GM19099 (cell line): ENCODE results near the gene C19orf47.

Experiments used
- POLR2A ChIP-seq: IDR thresholded peaks from 3 replicates; pipeline ENCODE4 v1.6.1; 2011; ENCODE audit warnings: low read depth; ENCODE audit not compliant: insufficient read length; ENCODE audit errors: extremely low read depth

Gene C19orf47

GRCh38 chr19:40341601-40342482, 6.4 kb downstream of the C19orf47 start:
- no peak for TF ChIP-seq POLR2A

GRCh38 chr19:40339018-40339728, 9.0 kb downstream of the C19orf47 start:
- no peak for TF ChIP-seq POLR2A

DNA sequence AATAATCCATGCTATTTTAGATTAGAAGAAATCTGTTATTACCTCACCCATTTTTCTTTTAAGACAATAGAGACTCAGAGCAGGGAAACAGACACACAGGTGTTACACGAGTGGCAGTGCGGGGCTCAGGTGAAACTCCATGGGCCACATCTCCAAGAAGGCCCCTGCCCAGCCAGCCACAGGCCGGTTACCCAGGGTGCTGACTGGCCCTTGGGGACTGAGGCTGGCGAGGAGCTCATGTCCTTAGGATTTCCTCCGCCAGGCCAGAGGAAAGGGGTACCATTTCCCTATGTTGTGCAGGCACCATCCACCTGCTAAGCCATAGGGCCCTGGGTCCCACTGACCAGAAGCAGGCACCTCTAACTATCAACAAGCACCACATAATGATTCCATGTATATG, 10.6 kb downstream of the C19orf47 start:
- TF ChIP-seq POLR2A, result no peak

DNA sequence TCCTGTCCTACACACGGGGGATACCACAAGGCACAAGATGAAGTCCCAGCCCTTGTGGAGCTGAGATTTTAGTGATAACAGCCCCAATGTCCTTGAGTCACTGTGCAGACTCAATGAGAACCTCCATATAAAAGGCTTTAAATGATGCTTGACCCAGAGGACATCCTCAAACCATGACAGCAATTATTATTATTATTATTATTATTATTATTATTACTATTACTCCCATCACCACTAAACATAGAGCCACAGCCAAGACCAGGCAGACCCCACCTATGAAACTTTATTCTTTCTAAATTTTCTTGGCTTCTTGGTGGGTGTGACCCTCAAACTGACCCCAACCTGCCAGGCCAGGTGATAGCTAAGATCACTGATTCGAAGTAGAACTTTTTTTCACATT, 11.1 kb downstream of the C19orf47 start:
- no peak for TF ChIP-seq POLR2A

DNA sequence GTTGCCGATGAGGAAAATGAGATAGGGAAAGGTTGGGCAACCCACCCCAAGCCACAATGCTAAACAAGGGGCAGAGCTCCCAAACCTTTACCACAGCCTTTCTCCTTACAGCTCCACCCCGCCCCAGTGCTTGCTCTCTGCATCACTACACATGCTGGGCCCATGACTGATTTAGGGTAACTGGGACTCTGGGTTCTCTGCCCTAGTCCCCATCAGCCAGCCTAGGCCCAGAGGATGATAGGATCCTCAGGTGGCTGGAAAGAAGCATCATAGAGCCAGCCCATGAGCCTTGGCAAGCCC, 11.6 kb downstream of the C19orf47 start:
- no peak for TF ChIP-seq POLR2A

GRCh38 chr19:40335855-40336600, 12.2 kb downstream of the C19orf47 start:
- TF ChIP-seq POLR2A, result no peak

DNA sequence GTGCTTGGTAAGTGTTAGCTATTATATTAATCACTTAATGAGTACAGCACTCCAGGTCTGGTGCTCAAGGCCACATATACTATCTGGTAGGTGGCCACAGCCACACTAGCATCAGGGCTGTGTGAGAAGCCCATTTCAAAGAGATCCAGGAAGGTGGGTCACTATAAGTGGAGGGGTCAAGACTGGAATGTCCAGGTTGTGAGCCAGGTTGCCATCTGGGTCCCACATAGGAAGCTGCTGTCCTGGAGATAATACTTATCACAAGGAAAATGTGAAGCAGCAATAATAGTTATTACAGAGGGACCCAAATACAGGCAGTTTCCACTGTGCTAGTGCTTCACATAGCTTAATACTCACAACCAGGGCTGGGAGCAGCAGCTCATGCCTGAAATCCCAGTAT, 13.1 kb downstream of the C19orf47 start:
- TF ChIP-seq POLR2A, result no peak

DNA sequence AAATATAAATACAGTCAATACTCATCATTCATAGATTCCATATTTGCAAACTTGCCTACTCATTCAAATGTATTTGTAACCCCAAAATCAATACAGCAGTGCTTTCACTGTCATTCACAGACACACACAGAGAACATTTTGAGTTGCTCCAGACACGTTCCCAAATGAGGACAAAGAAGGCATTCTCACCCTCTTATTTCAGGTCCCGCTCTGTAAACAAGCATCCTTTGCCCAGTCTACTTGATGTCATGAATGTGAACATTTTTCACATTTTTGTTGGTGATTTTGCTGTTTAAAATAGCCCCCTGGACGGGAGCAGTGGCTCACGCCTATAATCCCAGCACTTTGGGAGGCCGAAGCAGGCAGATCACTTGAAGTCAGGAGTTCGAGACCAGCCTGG, 15.5 kb downstream of the C19orf47 start:
- TF ChIP-seq POLR2A, result no peak

- TF ChIP-seq POLR2A, result no peak
These were observed 17.1 kb downstream of the C19orf47 start for GRCh38 chr19:40331052-40331451.

DNA sequence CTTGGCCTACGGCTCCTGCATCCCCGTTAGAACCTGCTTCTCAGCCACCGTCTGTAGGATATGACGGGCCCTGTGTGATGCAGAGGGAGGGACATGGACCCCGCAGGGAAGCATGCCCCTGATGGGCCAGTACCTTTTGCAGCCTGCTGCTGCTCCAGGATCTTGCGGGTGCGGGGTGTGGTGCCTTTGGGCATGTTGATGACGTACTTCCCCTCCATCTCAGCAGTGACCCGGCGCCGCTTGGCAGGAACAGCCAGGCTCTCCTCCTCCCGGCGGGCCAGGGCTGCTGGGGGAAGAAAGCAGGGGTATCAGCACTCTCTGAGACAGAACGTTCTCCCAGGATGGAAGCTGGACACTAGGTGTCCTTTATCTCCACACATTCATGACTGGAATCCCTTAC, 22.0 kb downstream of the C19orf47 start:
- TF ChIP-seq POLR2A, result no peak

GRCh38 chr19:40323705-40324104, 24.5 kb downstream of the C19orf47 start:
- TF ChIP-seq POLR2A, result no peak

DNA sequence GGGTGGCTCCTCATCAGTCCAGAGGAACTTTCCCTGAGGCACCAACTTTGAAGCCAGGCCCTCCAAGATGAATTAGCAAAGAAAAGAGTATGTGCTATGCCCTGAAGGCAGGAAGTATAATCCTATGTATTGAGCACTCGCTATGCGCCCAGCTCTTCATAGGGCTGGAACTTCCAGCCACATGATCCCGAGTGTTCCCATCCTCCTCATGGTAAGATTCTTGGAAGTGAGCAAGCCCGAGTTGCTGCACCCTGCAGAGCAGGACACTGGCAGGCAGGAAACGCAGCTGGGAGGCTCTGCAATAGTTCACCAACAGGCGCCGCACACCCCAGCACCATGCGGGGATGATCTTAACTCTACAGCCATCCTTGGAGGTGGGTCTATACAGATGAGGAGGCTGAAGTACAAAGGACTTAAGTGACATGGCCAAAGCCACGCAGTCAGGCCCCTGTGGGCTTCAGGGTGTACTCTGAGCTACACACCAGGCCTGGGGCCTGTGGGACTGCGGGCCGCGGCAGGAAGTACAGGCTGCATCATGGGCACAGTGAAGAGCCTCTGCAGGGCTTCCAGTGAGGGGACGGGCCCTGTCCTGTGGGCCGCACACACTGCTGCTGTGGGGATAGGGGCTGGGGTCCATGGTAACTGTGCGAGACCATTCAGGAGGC, 25.1 kb downstream of the C19orf47 start:
- no peak for TF ChIP-seq POLR2A

- no peak for TF ChIP-seq POLR2A
These were observed 26.0 kb downstream of the C19orf47 start for GRCh38 chr19:40322271-40322610.

GRCh38 chr19:40321566-40322270, 26.5 kb downstream of the C19orf47 start:
- TF ChIP-seq POLR2A, result no peak

DNA sequence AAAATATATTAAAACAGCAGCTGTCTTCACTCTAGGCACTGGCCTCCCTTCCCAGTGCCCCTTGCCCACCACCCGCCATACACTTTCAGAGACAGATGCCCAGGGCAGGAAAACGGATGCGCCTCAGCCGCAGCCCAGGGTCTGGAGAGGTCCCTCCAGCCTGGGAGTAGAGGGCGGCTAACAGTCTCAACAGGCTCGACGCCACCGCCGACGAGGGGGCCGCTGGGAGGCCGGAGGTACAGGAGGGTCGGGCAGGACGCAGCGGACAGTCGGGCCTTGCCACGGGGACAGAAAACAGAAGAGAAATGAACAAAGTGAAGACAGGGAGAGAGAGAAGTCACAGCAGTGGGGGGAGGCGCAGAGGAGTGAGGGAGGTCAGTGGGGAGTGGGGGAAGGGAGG, 27.1 kb downstream of the C19orf47 start:
- TF ChIP-seq POLR2A, result no peak
